SK-N-SH (cell line): ENCODE results near the gene TMEM266.

Experiments used
- CHD2 ChIP-seq: fragments of 150-350 bp; IDR thresholded peaks from 2 replicates; pipeline ENCODE4 v1.6.1; 2018; ENCODE audit warnings: low read length; ENCODE audit not compliant: partially characterized antibody
- EP300 ChIP-seq, 2 experiments: IDR thresholded peaks; 2 replicates each; pipeline versions ENCODE4 v1.4.0 to v1.6.1; 2012; ENCODE audit warnings: borderline replicate concordance in 1 of 2, low read depth in 1 of 2, low read length in 1 of 2
- EZH2phosphoT487 ChIP-seq: fragments of 200-600 bp; sonication (generic); IDR thresholded peaks from 2 replicates; pipeline ENCODE4 v1.6.1; 2017; ENCODE audit warnings: low read depth, mixed run types, mild to moderate bottlenecking, antibody characterized with exemption, moderate library complexity, borderline replicate concordance
- JUND ChIP-seq: IDR thresholded peaks from 2 replicates; pipeline ENCODE4 v1.4.0; 2012
- MEF2A ChIP-seq: IDR thresholded peaks from 2 replicates; pipeline ENCODE4 v1.4.0; 2012; ENCODE audit warnings: low read depth, borderline replicate concordance
- MXI1 ChIP-seq: IDR thresholded peaks from 2 replicates; pipeline ENCODE4 v1.6.1; 2012; ENCODE audit warnings: mild to moderate bottlenecking, low read depth, low read length, improper control_type of control experiment
- TCF12 ChIP-seq: IDR thresholded peaks from 2 replicates; pipeline ENCODE4 v1.4.0; 2012
- YY1 ChIP-seq: IDR thresholded peaks from 2 replicates; pipeline ENCODE4 v1.4.0; 2012; ENCODE audit warnings: low read depth, mild to moderate bottlenecking
- TF ChIP-seq, protein P1 (sequence below): IDR thresholded peaks from 2 replicates; pipeline ENCODE4 v1.4.0; 2012; ENCODE audit warnings: low read depth
- TF ChIP-seq, protein P2 (sequence below): fragments of 200-600 bp; sonication (generic); IDR thresholded peaks from 2 replicates; pipeline ENCODE4 v1.6.1; 2017; ENCODE audit warnings: antibody characterized with exemption, mild to moderate bottlenecking, moderate library complexity
- TF ChIP-seq, protein P3 (sequence below): IDR thresholded peaks from 2 replicates; pipeline ENCODE4 v1.6.1; 2012; ENCODE audit warnings: mild to moderate bottlenecking, low read depth, low read length, moderate library complexity

DNA sequence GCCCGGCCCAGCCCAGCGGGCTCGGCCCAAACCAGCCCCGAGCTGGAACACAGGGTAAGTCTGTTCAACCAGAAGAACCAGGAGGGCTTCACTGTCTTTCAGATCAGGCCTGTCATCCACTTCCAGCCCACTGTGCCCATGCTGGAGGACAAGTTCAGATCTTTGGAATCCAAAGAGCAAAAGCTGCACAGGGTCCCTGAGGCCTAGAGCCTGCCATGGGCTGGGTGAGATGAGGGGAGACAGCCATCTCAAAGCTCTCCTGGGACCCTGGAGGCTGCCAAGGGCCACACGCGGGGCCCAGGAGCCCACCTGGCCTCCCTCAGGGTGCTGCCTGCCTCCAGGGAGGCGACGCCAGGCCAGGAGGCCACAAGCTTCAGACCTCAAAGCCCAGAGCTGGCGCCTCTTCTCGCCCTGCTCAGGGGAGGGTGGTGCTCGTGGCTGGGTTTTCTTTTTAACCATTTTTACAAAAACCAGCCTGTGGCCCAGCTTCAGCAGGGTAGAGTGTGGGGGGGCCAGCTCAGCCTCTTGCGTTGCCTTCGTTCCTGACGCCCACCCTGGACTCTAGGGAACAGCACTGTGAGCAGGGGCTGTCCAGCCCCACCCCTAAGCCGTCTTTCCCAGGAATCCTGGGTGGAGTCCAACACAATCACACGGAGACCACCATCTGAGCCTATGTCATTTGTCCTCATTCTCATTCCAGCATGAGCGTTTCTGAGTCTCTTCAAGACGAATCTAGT, 144.5 kb downstream of the TMEM266 start:
- TF ChIP-seq, protein P1, sequence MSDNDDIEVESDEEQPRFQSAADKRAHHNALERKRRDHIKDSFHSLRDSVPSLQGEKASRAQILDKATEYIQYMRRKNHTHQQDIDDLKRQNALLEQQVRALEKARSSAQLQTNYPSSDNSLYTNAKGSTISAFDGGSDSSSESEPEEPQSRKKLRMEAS: no peak
- TF ChIP-seq JUND (no peak), YY1 (no peak), MEF2A (no peak), EZH2phosphoT487 (no peak), MXI1 (no peak), TCF12 (no peak), EP300 (IDR thresholded peaks at IDR 0.05; ENCODE audit: borderline replicate concordance in 1 of 2, low read depth in 1 of 2, low read length in 1 of 2) (no peak), CHD2 (no peak)
- TF ChIP-seq, protein P2, sequence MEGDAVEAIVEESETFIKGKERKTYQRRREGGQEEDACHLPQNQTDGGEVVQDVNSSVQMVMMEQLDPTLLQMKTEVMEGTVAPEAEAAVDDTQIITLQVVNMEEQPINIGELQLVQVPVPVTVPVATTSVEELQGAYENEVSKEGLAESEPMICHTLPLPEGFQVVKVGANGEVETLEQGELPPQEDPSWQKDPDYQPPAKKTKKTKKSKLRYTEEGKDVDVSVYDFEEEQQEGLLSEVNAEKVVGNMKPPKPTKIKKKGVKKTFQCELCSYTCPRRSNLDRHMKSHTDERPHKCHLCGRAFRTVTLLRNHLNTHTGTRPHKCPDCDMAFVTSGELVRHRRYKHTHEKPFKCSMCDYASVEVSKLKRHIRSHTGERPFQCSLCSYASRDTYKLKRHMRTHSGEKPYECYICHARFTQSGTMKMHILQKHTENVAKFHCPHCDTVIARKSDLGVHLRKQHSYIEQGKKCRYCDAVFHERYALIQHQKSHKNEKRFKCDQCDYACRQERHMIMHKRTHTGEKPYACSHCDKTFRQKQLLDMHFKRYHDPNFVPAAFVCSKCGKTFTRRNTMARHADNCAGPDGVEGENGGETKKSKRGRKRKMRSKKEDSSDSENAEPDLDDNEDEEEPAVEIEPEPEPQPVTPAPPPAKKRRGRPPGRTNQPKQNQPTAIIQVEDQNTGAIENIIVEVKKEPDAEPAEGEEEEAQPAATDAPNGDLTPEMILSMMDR: no peak
- TF ChIP-seq, protein P3, sequence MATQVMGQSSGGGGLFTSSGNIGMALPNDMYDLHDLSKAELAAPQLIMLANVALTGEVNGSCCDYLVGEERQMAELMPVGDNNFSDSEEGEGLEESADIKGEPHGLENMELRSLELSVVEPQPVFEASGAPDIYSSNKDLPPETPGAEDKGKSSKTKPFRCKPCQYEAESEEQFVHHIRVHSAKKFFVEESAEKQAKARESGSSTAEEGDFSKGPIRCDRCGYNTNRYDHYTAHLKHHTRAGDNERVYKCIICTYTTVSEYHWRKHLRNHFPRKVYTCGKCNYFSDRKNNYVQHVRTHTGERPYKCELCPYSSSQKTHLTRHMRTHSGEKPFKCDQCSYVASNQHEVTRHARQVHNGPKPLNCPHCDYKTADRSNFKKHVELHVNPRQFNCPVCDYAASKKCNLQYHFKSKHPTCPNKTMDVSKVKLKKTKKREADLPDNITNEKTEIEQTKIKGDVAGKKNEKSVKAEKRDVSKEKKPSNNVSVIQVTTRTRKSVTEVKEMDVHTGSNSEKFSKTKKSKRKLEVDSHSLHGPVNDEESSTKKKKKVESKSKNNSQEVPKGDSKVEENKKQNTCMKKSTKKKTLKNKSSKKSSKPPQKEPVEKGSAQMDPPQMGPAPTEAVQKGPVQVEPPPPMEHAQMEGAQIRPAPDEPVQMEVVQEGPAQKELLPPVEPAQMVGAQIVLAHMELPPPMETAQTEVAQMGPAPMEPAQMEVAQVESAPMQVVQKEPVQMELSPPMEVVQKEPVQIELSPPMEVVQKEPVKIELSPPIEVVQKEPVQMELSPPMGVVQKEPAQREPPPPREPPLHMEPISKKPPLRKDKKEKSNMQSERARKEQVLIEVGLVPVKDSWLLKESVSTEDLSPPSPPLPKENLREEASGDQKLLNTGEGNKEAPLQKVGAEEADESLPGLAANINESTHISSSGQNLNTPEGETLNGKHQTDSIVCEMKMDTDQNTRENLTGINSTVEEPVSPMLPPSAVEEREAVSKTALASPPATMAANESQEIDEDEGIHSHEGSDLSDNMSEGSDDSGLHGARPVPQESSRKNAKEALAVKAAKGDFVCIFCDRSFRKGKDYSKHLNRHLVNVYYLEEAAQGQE: no peak
